Gastrocnemius medialis (tissue), 4 donors: ENCODE results near the gene FLNB. TPM values are rescaled to one million over a fixed set of nuclear protein-coding genes. Genes with fewer than 3 reads are reported as not detected.

Source experiments
- ATAC-seq, 2 donors: fragments of 150-250 bp; one replicate each; pipeline ENCODE4 v1.9.1; 2016
- DNase-seq, 2 donors: peaks; one replicate each; pipeline ENCODE4 v3.0.0-alpha.2; 2019
- H3K27ac ChIP-seq, 4 donors: fragments of 200-600 bp; sonication (generic); 1 replicate in 1 of 4; 2 replicates in 3 of 4; pipeline ENCODE4 v1.5.1; 2016 to 2018; ENCODE audit warnings: mild to moderate bottlenecking in 2 of 4, moderate library complexity in 1 of 4
- H3K27me3 ChIP-seq, 3 donors: fragments of 200-600 bp; sonication (generic) in 2 of 3; 1 replicate in 1 of 3; 2 replicates in 2 of 3; pipeline versions ENCODE4 v1.5.1 to v1.6.0; 2016 to 2019; ENCODE audit warnings: mild to moderate bottlenecking in 1 of 3, moderate library complexity in 1 of 3
- H3K36me3 ChIP-seq, 2 donors: fragments of 200-600 bp; sonication (generic) in 1 of 2; one replicate each; pipeline ENCODE4 v1.5.1; 2017 to 2018
- H3K4me1 ChIP-seq, 2 donors: fragments of 200-600 bp; sonication (generic) in 1 of 2; one replicate each; pipeline ENCODE4 v1.5.1; 2016 to 2017; ENCODE audit warnings: mild to moderate bottlenecking in 2 of 2
- H3K4me3 ChIP-seq, 4 donors: fragments of 200-600 bp; sonication (generic) in 3 of 4; 1 replicate in 1 of 4; 2 replicates in 3 of 4; pipeline ENCODE4 v1.5.1; 2016 to 2019; ENCODE audit warnings: mild to moderate bottlenecking in 2 of 4
- H3K9me3 ChIP-seq, 3 donors: fragments of 200-600 bp; sonication (generic) in 2 of 3; 1 replicate in 1 of 3; 2 replicates in 2 of 3; pipeline ENCODE4 v1.5.1; 2016 to 2019
- CTCF ChIP-seq, 5 experiments: fragments of 450-650 bp in 3 of 5; fragments of 200-600 bp in 2 of 5; sonication (generic) in 2 of 5; IDR thresholded peaks in 4 of 5; conservative IDR thresholded peaks in 1 of 5; 1 replicate in 4 of 5; 2 replicates in 1 of 5; pipeline ENCODE4 v1.5.1; 2016 to 2019; ENCODE audit warnings: antibody characterized with exemption in 5 of 5, mild to moderate bottlenecking in 3 of 5, moderate library complexity in 3 of 5
- POLR2A ChIP-seq, 2 donors: fragments of 450-650 bp; IDR thresholded peaks; one replicate each; pipeline ENCODE4 v1.6.1; 2017; ENCODE audit warnings: antibody characterized with exemption in 2 of 2, mild to moderate bottlenecking in 2 of 2, moderate library complexity in 2 of 2
- in situ Hi-C, 4 donors: fragments of 200-750 bp; cut with MboI; loops; one replicate each; pipeline versions ENCODE4 v1.15.0 to v1.8.0; 2017; ENCODE audit warnings: low sequenced_read_pairs in 4 of 4
- intact Hi-C: fragments of 100-400 bp; cut with DNase I; formaldehyde crosslinking; loops from one replicate; pipeline ENCODE4 v1.15.1; 2023; ENCODE audit warnings: low total_unique reads
- total RNA-seq, 4 donors: library from RNA; depleted of rRNA; stranded (reverse); fragments of >200 nt; gene quantifications; one replicate each; pipeline versions ENCODE4 v1.1.0 to v1.2.3, GENCODE V29; 2016

FLNB gene
- total RNA-seq, 4 donors from 2014 or later: 10.9 to 21.5 (median 12.0) TPM

DNA sequence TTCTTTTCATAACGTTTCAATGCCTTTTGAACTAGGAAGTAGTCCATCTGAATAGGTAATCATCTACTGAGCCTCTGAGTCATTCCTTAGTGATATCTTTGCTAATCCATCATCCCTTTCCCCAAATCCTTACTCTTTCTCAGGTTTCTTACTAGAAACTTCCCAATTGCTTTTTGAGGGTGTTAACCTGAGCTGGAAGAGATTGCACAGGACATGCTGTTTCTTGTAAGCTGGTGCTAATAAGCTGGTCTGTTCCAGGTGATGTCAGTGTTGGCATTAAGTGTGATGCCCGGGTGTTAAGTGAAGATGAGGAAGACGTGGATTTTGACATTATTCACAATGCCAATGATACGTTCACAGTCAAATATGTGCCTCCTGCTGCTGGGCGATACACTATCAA is 101.5 kb downstream of the FLNB start:
- DNase-seq (no peak), ATAC-seq (no peak)
- H3K9me3 ChIP-seq: no peaks in the 10 kb centered on the region

GRCh38 chr3:58111513-58112184 is 103.4 kb downstream of the FLNB start:
- H3K36me3 ChIP-seq: no peaks in the 10 kb centered on the region
- H3K27ac ChIP-seq: no peak overlapping the region
- H3K27me3 ChIP-seq: no peaks in the 10 kb centered on the region
- peaks cover 0 to 2% of the 10 kb centered on the region in 2 donors for H3K4me1 ChIP-seq
- no peak for TF ChIP-seq CTCF (IDR thresholded peaks at IDR 0.05 in 4 of 5, conservative IDR thresholded peaks at IDR 0.05 in 1 of 5)
- TF ChIP-seq POLR2A (IDR thresholded peaks at IDR 0.05): no peak
- no peak for DNase-seq
- intact Hi-C loops: no loop called here
- ATAC-seq: no peak
- in situ Hi-C loops: no loop called here
- no peak overlapping the region for H3K4me3 ChIP-seq
- no peaks in the 10 kb centered on the region for H3K9me3 ChIP-seq

More for the DNA sequence above, 101.5 kb downstream of the FLNB start:
- H3K36me3 ChIP-seq: no peaks in the 10 kb centered on the region
- no peaks in the 10 kb centered on the region for H3K4me1 ChIP-seq
- in situ Hi-C loops: no loop called here
- H3K27ac ChIP-seq: no peak overlapping the region
- intact Hi-C loops: no loop called here
- no peaks in the 10 kb centered on the region for H3K27me3 ChIP-seq
- H3K4me3 ChIP-seq: no peak overlapping the region
- no peak for TF ChIP-seq POLR2A (IDR thresholded peaks at IDR 0.05)
- TF ChIP-seq CTCF (IDR thresholded peaks at IDR 0.05 in 4 of 5, conservative IDR thresholded peaks at IDR 0.05 in 1 of 5): no peak

- no peaks in the 10 kb centered on the region for H3K36me3 ChIP-seq
- no peak overlapping the region for H3K27ac ChIP-seq
- peaks cover 0 to 6% of the 10 kb centered on the region in 2 donors for H3K4me1 ChIP-seq
- ATAC-seq (no peak), DNase-seq (no peak)
- TF ChIP-seq CTCF (IDR thresholded peaks at IDR 0.05 in 4 of 5, conservative IDR thresholded peaks at IDR 0.05 in 1 of 5): no peak
- no peak for TF ChIP-seq POLR2A (IDR thresholded peaks at IDR 0.05)
- no peaks in the 10 kb centered on the region for H3K27me3 ChIP-seq
- no peaks in the 10 kb centered on the region for H3K9me3 ChIP-seq
- intact Hi-C loops (no loop called here), in situ Hi-C loops (no loop called here)
- H3K4me3 ChIP-seq: no peak overlapping the region
Observed at GRCh38 chr3:58112185-58112535, 103.9 kb downstream of the FLNB start.

DNA sequence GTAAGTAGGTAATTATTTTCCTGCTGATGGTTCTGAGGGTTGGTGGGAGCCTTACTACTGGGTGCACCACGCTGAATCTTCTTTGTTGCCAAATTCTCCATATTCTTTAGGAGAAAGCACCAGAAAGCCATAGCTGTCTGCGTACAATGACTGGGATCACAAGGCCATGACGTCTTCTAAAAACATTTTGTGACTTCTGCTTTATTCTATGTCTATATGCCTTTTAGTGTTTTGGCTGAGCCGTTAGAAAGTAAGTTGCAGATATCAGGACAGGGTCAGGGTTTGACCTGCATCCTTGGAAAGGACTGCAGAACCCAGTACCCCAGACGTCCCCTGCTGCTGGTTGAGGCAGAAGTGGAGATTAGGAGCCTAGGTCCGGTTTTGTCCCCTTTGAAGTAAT is 107.0 kb downstream of the FLNB start:
- ATAC-seq (no peak), DNase-seq (no peak)
- intact Hi-C loops: no loop called here
- peaks cover 5 to 6% of the 10 kb centered on the region in 2 donors for H3K4me1 ChIP-seq
- no peaks in the 10 kb centered on the region for H3K9me3 ChIP-seq
- in situ Hi-C loops: no loop called here
- no peak overlapping the region for H3K27ac ChIP-seq
- no peaks in the 10 kb centered on the region for H3K36me3 ChIP-seq
- TF ChIP-seq CTCF (IDR thresholded peaks at IDR 0.05 in 4 of 5, conservative IDR thresholded peaks at IDR 0.05 in 1 of 5) (no peak), POLR2A (IDR thresholded peaks at IDR 0.05) (no peak)
- H3K27me3 ChIP-seq: no peaks in the 10 kb centered on the region
- H3K4me3 ChIP-seq: no peak overlapping the region
